WTC11 (cell line): ENCODE measurements around the gene KIF5C. TPM values are rescaled to one million over a fixed set of nuclear protein-coding genes. Genes with fewer than 3 reads are reported as not detected.

Experiments
- ATAC-seq: fragments of 200-7000 bp; cut with Tn5 transposase; 2 replicates; pipeline ENCODE4 v1.10.0; 2021; ENCODE audit warnings: mild to moderate bottlenecking, moderate library complexity
- CTCF ChIA-PET: fragments of 300-600 bp; sonication (Branson Sonifier 250); formaldehyde crosslinking; loops from one replicate; lab custom pipeline; 2021; ENCODE audit warnings: antibody characterized with exemption; lab: Charles Lee
- POLR2A ChIA-PET: fragments of 350-600 bp; sonication (Branson Sonifier 250); formaldehyde crosslinking; loops from one replicate; lab custom pipeline; 2021; ENCODE audit warnings: antibody characterized with exemption; lab: Charles Lee
- DNase-seq: peaks from one replicate; pipeline ENCODE4 v3.0.0; 2021; ENCODE audit warnings: low spot score
- H3K27ac Mint-ChIP-seq: 2 replicates; pipeline ENCODE4 v1.8.0; 2021; ENCODE audit warnings: mixed read lengths
- H3K27me3 Mint-ChIP-seq: 2 replicates; pipeline ENCODE4 v1.8.0; 2021; ENCODE audit warnings: low read depth, mild to moderate bottlenecking, moderate library complexity, mixed read lengths
- H3K36me3 Mint-ChIP-seq: 2 replicates; pipeline ENCODE4 v1.8.0; 2021; ENCODE audit warnings: mixed read lengths
- H3K4me1 Mint-ChIP-seq: 2 replicates; pipeline ENCODE4 v1.8.0; 2022; ENCODE audit warnings: mixed read lengths
- H3K4me3 Mint-ChIP-seq: 2 replicates; pipeline ENCODE4 v1.8.0; 2021; ENCODE audit warnings: mild to moderate bottlenecking, moderate library complexity, mixed read lengths
- H3K9me3 Mint-ChIP-seq: 2 replicates; pipeline ENCODE4 v1.8.0; 2021; ENCODE audit warnings: mixed read lengths
- ELF4 ChIP-seq: sonication (generic); formaldehyde crosslinking; IDR thresholded peaks from 2 replicates; pipeline ENCODE4 v1.8.1; 2022; ENCODE audit warnings: low read depth, mild to moderate bottlenecking, moderate library complexity, missing genetic modification reagents
- EMX1 ChIP-seq: fragments of 250-450 bp; sonication (Bioruptor Pico); IDR thresholded peaks from 2 replicates; pipeline ENCODE4 v1.8.0; 2021; ENCODE audit warnings: mild to moderate bottlenecking
- FOXK1 ChIP-seq: sonication (generic); formaldehyde crosslinking; IDR thresholded peaks from 2 replicates; pipeline ENCODE4 v1.8.0; 2022; ENCODE audit warnings: mild to moderate bottlenecking, moderate library complexity, missing genetic modification reagents
- JUN ChIP-seq: sonication (generic); formaldehyde crosslinking; IDR thresholded peaks from 2 replicates; pipeline ENCODE4 v1.8.0; 2023; ENCODE audit warnings: mild to moderate bottlenecking, missing genetic modification reagents
- TEAD4 ChIP-seq: sonication (generic); formaldehyde crosslinking; IDR thresholded peaks from 2 replicates; pipeline ENCODE4 v1.8.0; 2022; ENCODE audit warnings: mild to moderate bottlenecking, missing genetic modification reagents
- ZNF219 ChIP-seq: sonication (generic); formaldehyde crosslinking; IDR thresholded peaks from 2 replicates; pipeline ENCODE4 v1.8.0; 2023; ENCODE audit warnings: missing genetic modification reagents, mild to moderate bottlenecking, borderline replicate concordance
- ZNF232 ChIP-seq: sonication (generic); formaldehyde crosslinking; IDR thresholded peaks from 2 replicates; pipeline ENCODE4 v1.8.0; 2022; ENCODE audit warnings: mild to moderate bottlenecking, missing genetic modification reagents
- ZNF263 ChIP-seq: sonication (generic); formaldehyde crosslinking; IDR thresholded peaks from 2 replicates; pipeline ENCODE4 v1.8.1; 2022; ENCODE audit warnings: low read depth, mild to moderate bottlenecking, moderate library complexity, missing genetic modification reagents
- ZNF317 ChIP-seq: sonication (generic); formaldehyde crosslinking; IDR thresholded peaks from 2 replicates; pipeline ENCODE4 v1.8.1; 2023; ENCODE audit warnings: low read depth, mild to moderate bottlenecking, moderate library complexity, missing genetic modification reagents, borderline replicate concordance
- ZNF416 ChIP-seq: fragments of 250-450 bp; sonication (Bioruptor Pico); IDR thresholded peaks from 2 replicates; pipeline ENCODE4 v1.9.0; 2021; ENCODE audit warnings: mild to moderate bottlenecking, inconsistent platforms
- total RNA-seq: library from RNA; stranded (reverse); gene quantifications from 3 replicates; pipeline ENCODE4 v1.2.3, GENCODE V29; 2021
- TF ChIP-seq, protein P1 (sequence below): sonication (generic); formaldehyde crosslinking; IDR thresholded peaks from 2 replicates; pipeline ENCODE4 v1.8.0; 2023; ENCODE audit warnings: missing genetic modification reagents
- TF ChIP-seq, protein P2 (sequence below): fragments of 250-450 bp; sonication (Bioruptor Pico); IDR thresholded peaks from 2 replicates; pipeline ENCODE4 v2.1.2; 2022; ENCODE audit warnings: mild to moderate bottlenecking, moderate library complexity
- TF ChIP-seq, protein P3 (sequence below): sonication (generic); formaldehyde crosslinking; IDR thresholded peaks from 2 replicates; pipeline ENCODE4 v1.8.1; 2023; ENCODE audit warnings: mild to moderate bottlenecking, missing genetic modification reagents, borderline replicate concordance
- TF ChIP-seq, protein P4 (sequence below): fragments of 250-450 bp; sonication (Bioruptor Pico); conservative IDR thresholded peaks from 2 replicates; pipeline ENCODE4 v1.9.0; 2021; ENCODE audit warnings: mild to moderate bottlenecking
- TF ChIP-seq, protein P5 (sequence below): sonication (generic); formaldehyde crosslinking; IDR thresholded peaks from 2 replicates; pipeline ENCODE4 v1.8.1; 2022; ENCODE audit warnings: mild to moderate bottlenecking, moderate library complexity, missing genetic modification reagents
- TF ChIP-seq, protein P6 (sequence below): sonication (generic); formaldehyde crosslinking; IDR thresholded peaks from 2 replicates; pipeline ENCODE4 v1.8.1; 2023; ENCODE audit warnings: mild to moderate bottlenecking, moderate library complexity, missing genetic modification reagents
- TF ChIP-seq, protein P7 (sequence below): sonication (generic); formaldehyde crosslinking; IDR thresholded peaks from 2 replicates; pipeline ENCODE4 v1.8.1; 2023; ENCODE audit warnings: mild to moderate bottlenecking, missing genetic modification reagents, moderate library complexity

Gene KIF5C
- total RNA-seq, 1 experiment from 2014 or later = 73.5 TPM

DNA sequence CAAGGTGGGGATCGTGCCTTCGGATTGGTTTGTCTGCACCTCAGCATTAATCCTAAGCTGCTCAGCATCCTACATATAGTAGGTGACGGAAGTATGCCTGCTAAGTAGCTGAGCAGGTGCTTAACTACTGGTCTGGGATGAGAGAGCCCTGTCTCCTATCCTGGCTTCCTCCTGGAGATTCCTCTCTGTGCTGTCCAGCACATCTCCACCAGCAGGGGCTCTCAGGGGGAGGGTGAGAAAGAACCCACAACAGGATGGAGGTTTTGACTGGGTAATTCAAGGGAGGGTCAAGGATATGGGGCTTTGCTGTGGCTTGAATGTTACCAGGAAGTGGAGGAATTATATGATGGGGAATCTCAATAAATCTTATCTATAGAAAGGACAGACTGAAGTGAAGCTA is 45.4 kb upstream of the KIF5C start (continued):
- TF ChIP-seq, protein P1, sequence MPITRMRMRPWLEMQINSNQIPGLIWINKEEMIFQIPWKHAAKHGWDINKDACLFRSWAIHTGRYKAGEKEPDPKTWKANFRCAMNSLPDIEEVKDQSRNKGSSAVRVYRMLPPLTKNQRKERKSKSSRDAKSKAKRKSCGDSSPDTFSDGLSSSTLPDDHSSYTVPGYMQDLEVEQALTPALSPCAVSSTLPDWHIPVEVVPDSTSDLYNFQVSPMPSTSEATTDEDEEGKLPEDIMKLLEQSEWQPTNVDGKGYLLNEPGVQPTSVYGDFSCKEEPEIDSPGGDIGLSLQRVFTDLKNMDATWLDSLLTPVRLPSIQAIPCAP (CRISPR knock-in tag) = no peak
- TF ChIP-seq, protein P2, sequence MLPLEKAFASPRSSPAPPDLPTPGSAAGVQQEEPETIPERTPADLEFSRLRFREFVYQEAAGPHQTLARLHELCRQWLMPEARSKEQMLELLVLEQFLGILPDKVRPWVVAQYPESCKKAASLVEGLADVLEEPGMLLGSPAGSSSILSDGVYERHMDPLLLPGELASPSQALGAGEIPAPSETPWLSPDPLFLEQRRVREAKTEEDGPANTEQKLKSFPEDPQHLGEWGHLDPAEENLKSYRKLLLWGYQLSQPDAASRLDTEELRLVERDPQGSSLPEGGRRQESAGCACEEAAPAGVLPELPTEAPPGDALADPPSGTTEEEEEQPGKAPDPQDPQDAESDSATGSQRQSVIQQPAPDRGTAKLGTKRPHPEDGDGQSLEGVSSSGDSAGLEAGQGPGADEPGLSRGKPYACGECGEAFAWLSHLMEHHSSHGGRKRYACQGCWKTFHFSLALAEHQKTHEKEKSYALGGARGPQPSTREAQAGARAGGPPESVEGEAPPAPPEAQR (CRISPR knock-in tag) = no peak
- TF ChIP-seq, protein P3, sequence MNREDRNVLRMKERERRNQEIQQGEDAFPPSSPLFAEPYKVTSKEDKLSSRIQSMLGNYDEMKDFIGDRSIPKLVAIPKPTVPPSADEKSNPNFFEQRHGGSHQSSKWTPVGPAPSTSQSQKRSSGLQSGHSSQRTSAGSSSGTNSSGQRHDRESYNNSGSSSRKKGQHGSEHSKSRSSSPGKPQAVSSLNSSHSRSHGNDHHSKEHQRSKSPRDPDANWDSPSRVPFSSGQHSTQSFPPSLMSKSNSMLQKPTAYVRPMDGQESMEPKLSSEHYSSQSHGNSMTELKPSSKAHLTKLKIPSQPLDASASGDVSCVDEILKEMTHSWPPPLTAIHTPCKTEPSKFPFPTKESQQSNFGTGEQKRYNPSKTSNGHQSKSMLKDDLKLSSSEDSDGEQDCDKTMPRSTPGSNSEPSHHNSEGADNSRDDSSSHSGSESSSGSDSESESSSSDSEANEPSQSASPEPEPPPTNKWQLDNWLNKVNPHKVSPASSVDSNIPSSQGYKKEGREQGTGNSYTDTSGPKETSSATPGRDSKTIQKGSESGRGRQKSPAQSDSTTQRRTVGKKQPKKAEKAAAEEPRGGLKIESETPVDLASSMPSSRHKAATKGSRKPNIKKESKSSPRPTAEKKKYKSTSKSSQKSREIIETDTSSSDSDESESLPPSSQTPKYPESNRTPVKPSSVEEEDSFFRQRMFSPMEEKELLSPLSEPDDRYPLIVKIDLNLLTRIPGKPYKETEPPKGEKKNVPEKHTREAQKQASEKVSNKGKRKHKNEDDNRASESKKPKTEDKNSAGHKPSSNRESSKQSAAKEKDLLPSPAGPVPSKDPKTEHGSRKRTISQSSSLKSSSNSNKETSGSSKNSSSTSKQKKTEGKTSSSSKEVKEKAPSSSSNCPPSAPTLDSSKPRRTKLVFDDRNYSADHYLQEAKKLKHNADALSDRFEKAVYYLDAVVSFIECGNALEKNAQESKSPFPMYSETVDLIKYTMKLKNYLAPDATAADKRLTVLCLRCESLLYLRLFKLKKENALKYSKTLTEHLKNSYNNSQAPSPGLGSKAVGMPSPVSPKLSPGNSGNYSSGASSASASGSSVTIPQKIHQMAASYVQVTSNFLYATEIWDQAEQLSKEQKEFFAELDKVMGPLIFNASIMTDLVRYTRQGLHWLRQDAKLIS = no peak
- TF ChIP-seq TEAD4 (CRISPR knock-in tag) = no peak

DNA sequence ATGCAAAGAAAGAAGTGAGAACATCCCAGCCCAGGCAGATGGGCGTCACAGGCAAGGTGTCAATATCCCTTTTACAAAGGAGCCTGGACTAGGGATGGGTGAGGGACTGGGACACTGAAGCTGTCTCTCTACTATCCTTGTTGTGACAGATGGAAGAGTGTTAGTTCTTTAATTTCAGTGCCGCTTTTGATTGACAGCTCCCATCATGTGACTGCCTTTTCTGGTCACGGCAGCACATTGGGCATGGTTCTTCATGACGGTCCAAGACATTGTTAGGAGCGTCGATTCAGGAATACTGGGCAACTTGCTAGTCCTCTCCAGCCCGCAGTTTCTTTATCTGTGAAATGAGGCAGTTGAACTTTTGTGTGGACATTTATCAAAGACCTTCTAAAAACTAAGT is 42.4 kb upstream of the KIF5C start:
- no peak for ATAC-seq
- Mint-ChIP-seq H3K4me3 (no peak overlapping the region), H3K36me3 (no peaks in the 10 kb centered on the region), H3K4me1 (peaks cover 8% of the 10 kb centered on the region), H3K9me3 (peaks cover 2% of the 10 kb centered on the region), H3K27me3 (peaks cover 2% of the 10 kb centered on the region; the same call in 1 of the 2 replicates), H3K27ac (no peak overlapping the region)
- ChIA-PET POLR2A (no interaction called here), CTCF (interaction anchor here (2.1 kb wide), 1 partner anchor 21 kb away, joined by 5 read pairs; no protein-coding TSS in a partner anchor)
- DNase-seq = no peak
- TF ChIP-seq FOXK1 (CRISPR knock-in tag) = no peak
- no peak for TF ChIP-seq ELF4
- no peak for TF ChIP-seq JUN (CRISPR knock-in tag)
- TF ChIP-seq, protein P4, sequence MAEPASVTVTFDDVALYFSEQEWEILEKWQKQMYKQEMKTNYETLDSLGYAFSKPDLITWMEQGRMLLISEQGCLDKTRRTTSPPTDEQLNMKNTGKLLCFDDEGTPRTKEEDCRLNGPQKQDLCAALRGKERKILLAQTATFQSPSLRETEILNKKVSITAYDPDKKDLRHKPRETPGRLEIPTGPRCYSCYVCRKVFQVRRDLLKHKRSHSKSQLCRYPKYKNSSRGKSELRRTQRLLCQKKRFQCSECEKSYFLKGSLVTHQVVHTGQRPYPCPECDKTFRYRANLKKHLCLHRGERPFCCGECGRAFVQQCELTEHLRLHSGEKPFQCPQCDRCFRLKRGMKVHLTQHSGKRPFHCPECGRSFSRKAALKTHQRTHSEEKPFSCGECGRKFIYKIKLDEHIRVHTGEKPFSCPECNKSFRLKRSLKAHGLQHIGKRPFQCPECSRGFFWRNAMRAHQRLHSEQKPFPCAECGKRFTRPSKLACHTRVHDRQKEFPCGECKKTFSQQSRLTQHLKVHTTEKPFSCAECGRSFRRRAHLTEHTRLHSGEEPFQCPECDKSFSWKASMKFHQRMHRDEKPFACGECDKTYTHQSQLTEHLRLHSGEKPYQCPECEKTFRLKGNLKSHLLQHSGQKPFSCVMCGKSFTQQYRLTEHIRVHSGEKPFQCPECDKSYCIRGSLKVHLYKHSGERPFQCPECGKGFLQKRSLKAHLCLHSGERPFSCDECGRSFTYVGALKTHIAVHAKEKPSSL = no peak
- TF ChIP-seq, protein P5, sequence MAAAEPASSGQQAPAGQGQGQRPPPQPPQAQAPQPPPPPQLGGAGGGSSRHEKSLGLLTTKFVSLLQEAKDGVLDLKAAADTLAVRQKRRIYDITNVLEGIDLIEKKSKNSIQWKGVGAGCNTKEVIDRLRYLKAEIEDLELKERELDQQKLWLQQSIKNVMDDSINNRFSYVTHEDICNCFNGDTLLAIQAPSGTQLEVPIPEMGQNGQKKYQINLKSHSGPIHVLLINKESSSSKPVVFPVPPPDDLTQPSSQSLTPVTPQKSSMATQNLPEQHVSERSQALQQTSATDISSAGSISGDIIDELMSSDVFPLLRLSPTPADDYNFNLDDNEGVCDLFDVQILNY (CRISPR knock-in tag) = no peak
- no peak for TF ChIP-seq ZNF263
- TF ChIP-seq ZNF232 (CRISPR knock-in tag) = no peak
- TF ChIP-seq, protein P6, sequence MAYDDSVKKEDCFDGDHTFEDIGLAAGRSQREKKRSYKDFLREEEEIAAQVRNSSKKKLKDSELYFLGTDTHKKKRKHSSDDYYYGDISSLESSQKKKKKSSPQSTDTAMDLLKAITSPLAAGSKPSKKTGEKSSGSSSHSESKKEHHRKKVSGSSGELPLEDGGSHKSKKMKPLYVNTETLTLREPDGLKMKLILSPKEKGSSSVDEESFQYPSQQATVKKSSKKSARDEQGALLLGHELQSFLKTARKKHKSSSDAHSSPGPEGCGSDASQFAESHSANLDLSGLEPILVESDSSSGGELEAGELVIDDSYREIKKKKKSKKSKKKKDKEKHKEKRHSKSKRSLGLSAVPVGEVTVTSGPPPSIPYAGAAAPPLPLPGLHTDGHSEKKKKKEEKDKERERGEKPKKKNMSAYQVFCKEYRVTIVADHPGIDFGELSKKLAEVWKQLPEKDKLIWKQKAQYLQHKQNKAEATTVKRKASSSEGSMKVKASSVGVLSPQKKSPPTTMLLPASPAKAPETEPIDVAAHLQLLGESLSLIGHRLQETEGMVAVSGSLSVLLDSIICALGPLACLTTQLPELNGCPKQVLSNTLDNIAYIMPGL (CRISPR knock-in tag) = no peak
- TF ChIP-seq, protein P7, sequence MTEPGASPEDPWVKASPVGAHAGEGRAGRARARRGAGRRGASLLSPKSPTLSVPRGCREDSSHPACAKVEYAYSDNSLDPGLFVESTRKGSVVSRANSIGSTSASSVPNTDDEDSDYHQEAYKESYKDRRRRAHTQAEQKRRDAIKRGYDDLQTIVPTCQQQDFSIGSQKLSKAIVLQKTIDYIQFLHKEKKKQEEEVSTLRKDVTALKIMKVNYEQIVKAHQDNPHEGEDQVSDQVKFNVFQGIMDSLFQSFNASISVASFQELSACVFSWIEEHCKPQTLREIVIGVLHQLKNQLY = no peak
- TF ChIP-seq ZNF317 (CRISPR knock-in tag) = no peak
- no peak for TF ChIP-seq ZNF219 (CRISPR knock-in tag)
- TF ChIP-seq EMX1 (CRISPR knock-in tag) = no peak
- TF ChIP-seq ZNF416 (CRISPR knock-in tag) = no peak
